GM21526 (cell line): ENCODE data around the gene HNF1A.
"Not testable (repeated sequence)": the region's sequence is repeated elsewhere in the genome, so short reads cannot be mapped to it uniquely, and the experiment has no call there.

Source experiments
- ATAC-seq: cut with Tn5 transposase; IDR thresholded peaks from one replicate; pipeline ENCODE4 v1.9.1; 2021; ENCODE audit warnings: moderate library complexity; ENCODE audit not compliant: unreplicated experiment, low FRiP score

Gene HNF1A, protein sequence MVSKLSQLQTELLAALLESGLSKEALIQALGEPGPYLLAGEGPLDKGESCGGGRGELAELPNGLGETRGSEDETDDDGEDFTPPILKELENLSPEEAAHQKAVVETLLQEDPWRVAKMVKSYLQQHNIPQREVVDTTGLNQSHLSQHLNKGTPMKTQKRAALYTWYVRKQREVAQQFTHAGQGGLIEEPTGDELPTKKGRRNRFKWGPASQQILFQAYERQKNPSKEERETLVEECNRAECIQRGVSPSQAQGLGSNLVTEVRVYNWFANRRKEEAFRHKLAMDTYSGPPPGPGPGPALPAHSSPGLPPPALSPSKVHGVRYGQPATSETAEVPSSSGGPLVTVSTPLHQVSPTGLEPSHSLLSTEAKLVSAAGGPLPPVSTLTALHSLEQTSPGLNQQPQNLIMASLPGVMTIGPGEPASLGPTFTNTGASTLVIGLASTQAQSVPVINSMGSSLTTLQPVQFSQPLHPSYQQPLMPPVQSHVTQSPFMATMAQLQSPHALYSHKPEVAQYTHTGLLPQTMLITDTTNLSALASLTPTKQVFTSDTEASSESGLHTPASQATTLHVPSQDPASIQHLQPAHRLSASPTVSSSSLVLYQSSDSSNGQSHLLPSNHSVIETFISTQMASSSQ

GRCh38 chr12:120978296-120979219, at the start of gene HNF1A:
Gene HNF1A (plus strand): TSS chr12:120978543. CDS start chr12:120978769, 226 bp downstream.
- no peak for ATAC-seq

GRCh38 chr12:120928864-120929652, 49.3 kb upstream of the HNF1A start:
- no peak for ATAC-seq

GRCh38 chr12:120930032-120930431, 48.3 kb upstream of the HNF1A start:
- ATAC-seq: no peak

DNA sequence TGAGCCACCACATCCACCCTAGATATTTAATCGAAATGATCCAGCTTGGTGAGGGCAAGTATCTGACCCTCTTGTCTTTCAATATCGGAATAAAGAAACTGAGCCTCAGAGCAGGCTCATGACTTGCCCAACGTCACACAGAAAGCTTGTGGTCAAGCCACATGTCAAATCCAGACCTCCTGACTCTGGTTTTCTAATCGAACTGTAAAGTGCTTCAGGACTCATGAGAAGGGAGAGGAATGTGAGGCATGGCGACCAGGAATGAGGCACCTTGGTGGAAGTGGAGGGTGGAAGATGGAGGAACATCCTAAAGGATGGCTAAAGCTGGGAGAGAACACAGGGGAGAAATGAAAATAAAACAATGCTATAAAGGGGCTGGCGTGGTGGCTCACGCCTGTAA, 46.3 kb upstream of the HNF1A start:
- no peak for ATAC-seq

DNA sequence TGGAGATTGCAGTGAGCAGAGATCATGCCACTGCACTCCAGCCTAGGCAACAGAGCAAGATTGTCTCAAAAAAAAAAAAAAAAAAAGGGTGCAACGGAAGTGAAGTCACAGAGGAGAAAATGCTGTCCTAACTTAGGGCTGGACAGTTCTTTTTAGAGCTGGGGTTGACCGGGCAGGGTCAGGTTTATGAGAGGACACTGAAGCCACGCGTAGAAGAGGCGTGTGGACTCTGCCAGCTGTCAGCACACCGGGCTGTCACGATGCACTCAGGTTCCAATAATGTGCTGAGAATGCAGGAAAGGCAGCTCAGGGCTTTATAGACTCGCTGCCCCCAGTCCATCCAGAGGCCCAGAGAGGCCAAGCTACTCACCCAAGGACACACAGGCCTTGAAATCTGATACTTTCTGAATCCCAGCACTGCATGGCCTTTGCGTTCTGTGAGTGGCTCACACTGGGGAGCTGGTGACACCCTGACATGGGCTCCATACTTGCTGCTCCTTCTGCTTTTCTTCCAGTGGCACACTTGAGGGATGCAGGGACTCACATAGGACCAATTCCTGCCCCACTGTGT, 45.3 kb upstream of the HNF1A start:
- ATAC-seq: no peak

- ATAC-seq: no peak
These were observed 44.6 kb upstream of the HNF1A start for GRCh38 chr12:120933786-120934185.

- no peak for ATAC-seq
These were observed 42.1 kb upstream of the HNF1A start for GRCh38 chr12:120936197-120936596.

DNA sequence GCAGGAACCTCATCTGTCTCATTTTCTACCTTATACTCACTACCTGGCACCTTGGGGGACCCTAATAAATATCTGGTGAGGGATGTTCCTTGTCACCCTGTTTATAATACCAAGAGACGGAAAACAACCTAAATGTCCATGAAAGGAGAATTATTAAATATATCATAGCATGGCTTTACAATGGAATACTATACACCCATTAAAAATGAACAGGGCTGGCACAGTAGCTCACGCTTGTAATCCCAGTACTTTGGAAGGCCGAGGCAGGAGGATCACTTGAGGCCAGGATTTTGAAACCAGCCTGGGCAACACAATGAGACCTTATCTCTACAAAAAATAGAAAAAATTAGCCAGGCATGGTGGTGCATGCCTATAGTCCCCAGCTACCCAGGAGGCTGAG, 39.8 kb upstream of the HNF1A start:
- no peak for ATAC-seq

DNA sequence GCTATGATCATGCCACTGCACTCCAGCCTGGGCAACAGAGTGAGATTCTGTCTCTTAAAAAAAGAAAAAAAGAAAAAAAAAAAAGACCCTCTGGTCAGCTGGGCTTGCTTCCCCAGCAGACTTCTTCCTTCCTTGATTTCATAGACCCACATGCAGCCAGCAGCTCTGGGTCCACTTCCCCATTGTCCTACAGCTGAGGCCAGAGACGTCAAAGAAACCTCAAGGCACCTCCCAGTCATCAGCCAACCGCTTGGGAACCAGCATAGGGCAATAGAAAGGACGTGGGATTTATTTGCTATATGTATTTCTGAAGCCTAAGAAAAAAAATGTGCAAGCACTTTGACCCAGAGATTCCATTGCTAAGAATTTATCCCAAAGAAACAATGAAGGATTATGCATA, 38.8 kb upstream of the HNF1A start:
- ATAC-seq: no peak

DNA sequence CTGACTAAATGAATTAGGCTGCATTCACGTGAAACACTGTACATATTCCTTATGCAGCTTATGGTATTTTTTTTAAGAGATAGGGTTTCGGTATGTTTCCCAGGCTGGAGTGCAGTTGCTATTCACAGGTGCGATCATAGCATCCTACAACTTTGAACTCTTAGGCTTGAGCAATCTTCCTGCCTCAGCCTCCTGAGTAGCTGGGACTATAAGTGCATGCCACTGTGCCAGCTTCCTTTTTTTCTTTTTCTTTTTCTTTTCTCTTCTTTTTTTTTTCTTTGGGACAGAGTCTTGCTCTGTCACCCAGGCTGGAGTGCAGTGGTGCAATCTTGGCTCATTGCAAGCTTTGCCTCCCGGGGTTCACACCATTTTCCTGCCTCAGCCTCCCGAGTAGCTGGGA, 38.3 kb upstream of the HNF1A start:
- no peak for ATAC-seq

GRCh38 chr12:120940799-120941198, 37.5 kb upstream of the HNF1A start:
- ATAC-seq: no peak

DNA sequence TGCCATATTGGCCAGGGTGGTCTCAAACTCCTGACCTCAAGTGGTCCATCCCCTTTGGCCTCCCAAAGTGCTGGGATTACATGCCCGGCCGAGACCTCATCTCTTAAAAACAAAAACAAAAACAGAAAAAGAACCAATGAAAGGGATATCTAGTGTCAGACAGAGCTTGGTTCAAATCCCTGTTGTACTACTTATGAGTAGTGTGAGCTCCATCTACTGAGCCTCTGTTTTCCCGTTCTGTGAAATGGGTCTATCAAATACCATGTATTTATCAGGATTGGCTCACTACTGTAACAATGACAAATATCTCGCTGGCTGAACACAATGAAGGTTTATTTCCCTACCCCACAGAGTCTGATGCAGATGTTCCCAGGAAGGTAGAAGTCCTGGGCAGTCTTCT, 36.9 kb upstream of the HNF1A start:
- no peak for ATAC-seq

DNA sequence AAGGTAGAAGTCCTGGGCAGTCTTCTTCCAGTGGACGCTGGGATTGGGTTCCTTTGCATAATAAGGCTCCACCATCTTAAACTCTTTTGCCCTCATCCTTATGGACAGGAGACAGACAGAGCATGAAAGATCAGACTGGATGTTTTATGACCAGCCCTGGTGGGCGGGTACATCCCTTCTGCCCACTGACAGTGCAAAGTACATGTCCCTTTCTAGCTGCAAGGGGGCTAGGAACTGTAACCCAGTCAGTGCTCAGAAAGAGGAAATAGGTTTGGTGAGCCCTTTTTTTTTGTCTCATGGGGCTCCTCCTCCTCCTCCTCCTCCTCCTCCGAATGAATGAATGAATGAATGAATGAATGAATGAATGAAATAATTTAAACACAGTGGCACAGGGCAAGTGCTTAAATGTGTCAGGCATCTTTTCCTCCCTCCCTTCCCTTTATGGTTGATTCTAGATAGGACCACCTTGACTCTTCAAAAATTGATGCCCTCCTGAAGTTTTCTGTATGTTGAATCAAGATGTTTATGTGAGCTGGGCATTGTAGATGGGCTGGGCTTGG, 36.4 kb upstream of the HNF1A start:
- ATAC-seq: no peak

DNA sequence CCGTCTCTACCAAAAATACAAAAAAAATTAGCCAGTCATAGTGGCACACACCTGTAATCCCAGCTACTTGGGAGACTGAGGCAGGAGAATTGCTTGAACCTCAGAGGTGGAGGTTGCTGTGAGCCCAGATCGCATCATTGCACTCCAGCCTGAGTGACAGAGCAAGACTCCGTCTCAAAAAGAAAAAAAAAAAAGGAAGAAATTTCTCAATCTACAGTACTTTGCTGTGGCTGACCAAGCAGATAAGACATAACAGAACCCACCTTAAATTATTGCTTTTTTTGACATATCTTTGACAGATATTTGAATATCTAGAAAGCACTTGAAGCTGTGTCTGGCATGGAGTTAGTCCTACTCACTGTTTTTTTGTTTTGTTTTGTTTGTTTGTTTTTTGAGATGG, 34.9 kb upstream of the HNF1A start:
- no peak for ATAC-seq

DNA sequence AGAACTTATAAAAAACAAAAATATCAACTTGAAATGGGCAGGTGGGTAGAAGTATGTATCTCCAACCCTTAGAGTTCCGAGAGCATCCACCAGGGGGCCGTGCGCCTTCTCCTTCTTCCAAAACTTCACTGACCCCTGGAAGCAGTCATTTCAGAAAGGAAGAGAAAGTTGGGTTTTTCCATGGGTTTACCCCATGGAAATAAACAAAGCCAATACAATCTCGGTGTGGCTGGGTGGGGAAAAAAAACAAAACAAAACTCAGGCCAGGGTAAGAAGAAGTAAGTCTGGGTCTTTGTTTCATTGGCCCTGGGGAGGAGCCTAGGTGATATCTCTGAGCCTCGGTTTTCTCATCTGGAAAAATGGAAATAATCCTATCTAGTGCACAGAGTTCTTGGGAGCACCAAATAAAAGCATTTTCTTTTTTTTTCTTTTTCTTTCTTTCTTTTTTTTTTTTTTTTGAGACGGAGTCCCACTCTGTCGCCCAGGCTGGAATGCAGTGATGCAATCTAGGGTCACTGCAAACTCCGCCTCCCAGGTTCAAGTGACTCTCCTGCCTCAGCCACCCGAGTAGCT, 33.6 kb upstream of the HNF1A start:
- ATAC-seq: no peak

- ATAC-seq: not testable (repeated sequence)
These were observed 32.8 kb upstream of the HNF1A start for GRCh38 chr12:120945516-120945915.

- ATAC-seq: not testable (repeated sequence)
These were observed 28.0 kb upstream of the HNF1A start for GRCh38 chr12:120950260-120950799.

GRCh38 chr12:120950807-120951206, 27.5 kb upstream of the HNF1A start:
- ATAC-seq: no peak

DNA sequence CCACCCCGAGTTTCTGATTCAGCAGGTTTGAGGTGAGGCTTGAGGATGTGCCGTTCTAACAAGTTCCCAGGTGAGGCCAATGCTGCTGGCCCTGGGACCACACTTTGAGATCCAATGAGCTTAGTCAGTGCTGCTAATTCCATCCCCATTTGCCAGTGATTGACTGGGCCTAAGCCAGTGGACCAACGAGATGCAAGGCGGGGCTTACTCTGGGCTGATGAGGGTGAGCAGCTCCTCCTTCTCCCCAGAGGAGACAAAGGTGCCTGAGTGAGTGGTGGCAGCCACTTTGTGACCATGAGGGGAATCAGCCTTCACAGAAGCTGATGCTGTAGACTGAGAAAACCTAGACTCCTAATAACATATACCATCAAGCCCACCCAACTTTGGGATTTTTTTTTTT, 23.1 kb upstream of the HNF1A start:
- no peak for ATAC-seq
